Endothelial cell of umbilical vein (primary cell): ENCODE results near the gene ATP9B. TPM values are rescaled to one million over a fixed set of nuclear protein-coding genes. Genes with fewer than 3 reads are reported as not detected.
"Not testable (repeated sequence)": the region's sequence is repeated elsewhere in the genome, so short reads cannot be mapped to it uniquely, and the experiment has no call there.

ENCODE experiments used
- BruUV-seq: library from RNA; stranded (reverse); fragments of 400-500 nt; replicated peaks from 2 replicates; lab custom pipeline; 2021; lab: Mats Ljungman, UMichigan
- CTCF ChIA-PET: fragments of 300-600, 350-600 bp; sonication (Branson Sonifier 250); formaldehyde crosslinking; loops from one replicate; lab custom pipeline; 2021; ENCODE audit warnings: antibody characterized with exemption, inconsistent platforms; lab: Charles Lee
- POLR2A ChIA-PET: fragments of 300-600, 350-600 bp; sonication (Branson Sonifier 250); formaldehyde crosslinking; loops from one replicate; lab custom pipeline; 2021; ENCODE audit warnings: antibody characterized with exemption, inconsistent platforms; lab: Charles Lee
- DNase-seq: peaks from one replicate; pipeline ENCODE4 v3.0.0-alpha.2; 2011; ENCODE audit warnings: low read depth, low spot score
- FAIRE-seq: peaks from 2 replicates; lab custom pipeline; 2011; peaks lifted over from hg19 to GRCh38; lab: Jason Lieb, UNC
- H2AFZ ChIP-seq: 2 replicates; pipeline ENCODE4 v1.6.0; 2012; ENCODE audit warnings: low read depth, low read length, control low read depth, inconsistent platforms
- H3K27ac ChIP-seq: 2 replicates; pipeline ENCODE4 v1.5.1; 2011; ENCODE audit warnings: low read depth, mild to moderate bottlenecking, control low read depth, low read length, moderate library complexity; ENCODE audit not compliant: insufficient read depth
- H3K27me3 ChIP-seq, 2 experiments: 2 replicates each; pipeline versions ENCODE4 v1.6.0 to v1.6.1; 2011; ENCODE audit warnings: low read length in 2 of 2, mixed read lengths in 1 of 2; ENCODE audit not compliant: control insufficient read depth in 2 of 2, insufficient read depth in 2 of 2
- H3K36me3 ChIP-seq, 2 experiments: 2 replicates in 1 of 2; 3 replicates in 1 of 2; pipeline ENCODE4 v1.5.1; 2011; ENCODE audit warnings: low read length in 2 of 2, mild to moderate bottlenecking in 1 of 2, moderate library complexity in 1 of 2; ENCODE audit not compliant: control insufficient read depth in 2 of 2, insufficient read depth in 2 of 2; ENCODE audit errors: extremely low read depth in 1 of 2
- H3K4me1 ChIP-seq: 3 replicates; pipeline ENCODE4 v1.5.1; 2011; ENCODE audit warnings: mild to moderate bottlenecking, low read length; ENCODE audit not compliant: control insufficient read depth, insufficient read depth; ENCODE audit errors: extremely low read depth
- H3K4me2 ChIP-seq: 2 replicates; pipeline ENCODE4 v1.6.1; 2011; ENCODE audit warnings: low read length, control low read depth, mixed read lengths; ENCODE audit not compliant: insufficient read depth
- H3K4me3 ChIP-seq, 3 experiments: fragments of 200-600 bp in 1 of 3; sonication (generic), shearing (Covaris generic) in 1 of 3; replicated peaks in 1 of 3; 2 replicates each; pipeline ENCODE4 v1.5.1; 2011 to 2016; ENCODE audit warnings: control low read depth in 3 of 3, low read length in 3 of 3, mild to moderate bottlenecking in 2 of 3, inconsistent platforms in 1 of 3, low read depth in 1 of 3, moderate library complexity in 1 of 3; ENCODE audit not compliant: insufficient read depth in 1 of 3
- H3K79me2 ChIP-seq: 2 replicates; pipeline ENCODE4 v1.6.0; 2012; ENCODE audit warnings: low read length, inconsistent platforms; ENCODE audit not compliant: control insufficient read depth, insufficient read depth
- H3K9ac ChIP-seq: replicated peaks from 2 replicates; pipeline ENCODE3; 2011; ENCODE audit warnings: low read length, control low read depth; ENCODE audit not compliant: insufficient read depth; ENCODE audit errors: extremely low read depth
- H3K9me1 ChIP-seq: replicated peaks from 3 replicates; pipeline ENCODE4 v1.6.0; 2011; ENCODE audit warnings: mild to moderate bottlenecking, low read length; ENCODE audit not compliant: control insufficient read depth, insufficient read depth; ENCODE audit errors: extremely low read depth
- H3K9me3 ChIP-seq: replicated peaks from 2 replicates; pipeline ENCODE4 v1.5.1; 2012; ENCODE audit warnings: low read length, inconsistent platforms; ENCODE audit not compliant: control insufficient read depth, insufficient read depth
- H4K20me1 ChIP-seq: replicated peaks from 2 replicates; pipeline ENCODE3; 2011; ENCODE audit warnings: mild to moderate bottlenecking, low read length; ENCODE audit not compliant: control insufficient read depth, insufficient read depth; ENCODE audit errors: extremely low read depth
- CTCF ChIP-seq, 2 donors: IDR thresholded peaks; 1 replicate in 1 of 2; 2 replicates in 1 of 2; pipeline ENCODE4 v1.5.1; 2011; ENCODE audit warnings: low read length in 2 of 2, mild to moderate bottlenecking in 2 of 2, moderate library complexity in 2 of 2, control low read depth in 1 of 2, inconsistent platforms in 1 of 2, low read depth in 1 of 2; ENCODE audit not compliant: insufficient read depth in 1 of 2; ENCODE audit errors: extremely low read depth in 1 of 2
- EZH2 ChIP-seq: IDR thresholded peaks from 2 replicates; pipeline ENCODE4 v1.6.1; 2012; ENCODE audit warnings: borderline replicate concordance, low read depth, mild to moderate bottlenecking, moderate library complexity, low read length, inconsistent platforms; ENCODE audit not compliant: severe bottlenecking
- FOS ChIP-seq: IDR thresholded peaks from 2 replicates; pipeline ENCODE4 v1.6.1; 2011; ENCODE audit warnings: mild to moderate bottlenecking, low read length, moderate library complexity, borderline replicate concordance; ENCODE audit not compliant: insufficient read depth
- GATA2 ChIP-seq: IDR thresholded peaks from 2 replicates; pipeline ENCODE4 v1.7.0; 2011; ENCODE audit warnings: low read depth, mild to moderate bottlenecking, moderate library complexity, mixed read lengths, low read length; ENCODE audit not compliant: insufficient read length, insufficient read depth
- JUN ChIP-seq: IDR thresholded peaks from 2 replicates; pipeline ENCODE4 v1.6.1; 2011; ENCODE audit warnings: borderline replicate concordance, low read depth; ENCODE audit not compliant: insufficient read length, insufficient read depth
- MAX ChIP-seq: IDR thresholded peaks from 2 replicates; pipeline ENCODE4 v1.6.1; 2011; ENCODE audit not compliant: insufficient read depth, insufficient read length
- MYC ChIP-seq: IDR thresholded peaks from one replicate; pipeline ENCODE4 v1.6.1; 2011; ENCODE audit warnings: mild to moderate bottlenecking, low read depth, low read length
- POLR2A ChIP-seq: IDR thresholded peaks from 2 replicates; pipeline ENCODE4 v1.6.1; 2012; ENCODE audit warnings: low read depth, mild to moderate bottlenecking, control low read depth, low read length
- POLR2AphosphoS5 ChIP-seq: IDR thresholded peaks from 2 replicates; pipeline ENCODE4 v1.6.1; 2012; ENCODE audit warnings: low read depth, mild to moderate bottlenecking, control low read depth, low read length, moderate library complexity; ENCODE audit not compliant: insufficient read depth
- dilution Hi-C: fragments of 300-500 bp; cut with MboI; formaldehyde crosslinking; loops from one replicate; pipeline ENCODE4 v1.15.0; 2019; ENCODE audit warnings: low sequenced_read_pairs; ENCODE audit not compliant: extremely low pct_ligation_motif_present
- intact Hi-C: fragments of 100-400 bp; cut with micrococcal nuclease; formaldehyde crosslinking; loops from one replicate; pipeline ENCODE4 v1.10.0; 2022
- polyA plus RNA-seq, 4 experiments: library from polyadenylated mRNA; depleted of rRNA in 3 of 4; stranded (reverse) in 3 of 4; unstranded in 1 of 4; fragments of >200 nt; gene quantifications; 2 replicates each; pipeline versions ENCODE4 v1.2.1 to v1.2.3, GENCODE V29; 2011 to 2012; ENCODE audit warnings: missing spikeins in 1 of 4
- total RNA-seq: library from RNA; stranded (reverse); gene quantifications from 2 replicates; pipeline ENCODE4 v1.2.3, GENCODE V29; 2021

ATP9B gene
- total and polyA plus RNA-seq, 2 donors (not counting 3 experiments of a cell fraction or from before 2014, with no cell fraction given): 14.6 to 18.2 TPM

DNA sequence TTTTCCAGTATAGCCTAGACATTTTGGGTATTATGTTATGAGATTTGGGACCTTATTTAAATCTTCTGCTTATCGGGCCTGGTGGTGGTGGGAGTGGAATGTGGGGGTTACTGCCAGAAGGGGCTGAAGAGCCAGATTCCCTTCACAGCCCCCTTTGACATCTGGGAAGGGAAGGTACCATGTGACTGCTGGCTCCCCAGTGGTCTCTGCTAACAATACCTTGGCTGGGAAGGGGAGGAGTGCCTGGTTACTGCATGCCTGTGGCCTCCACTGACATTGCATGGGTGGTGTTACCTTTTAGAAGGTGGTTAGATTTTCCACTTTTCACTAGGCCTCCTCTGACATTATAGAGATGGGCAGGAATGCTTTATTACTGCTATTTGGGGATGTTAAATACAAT is 8.0 kb downstream of the ATP9B start:
- Histone ChIP-seq H3K27me3 (no peaks in the 10 kb centered on the region), H2AFZ (no peak overlapping the region), H3K9me3 (no peaks in the 10 kb centered on the region), H3K4me2 (no peak overlapping the region), H3K9me1 (no peaks in the 10 kb centered on the region), H3K9ac (no peak overlapping the region), H3K79me2 (peaks cover 37% of the 10 kb centered on the region), H4K20me1 (no peaks in the 10 kb centered on the region), H3K27ac (no peak overlapping the region), H3K36me3 (no peaks in the 10 kb centered on the region), H3K4me1 (no peaks in the 10 kb centered on the region), H3K4me3 (no peak overlapping the region)
- TF ChIP-seq POLR2A (no peak), POLR2AphosphoS5 (no peak), EZH2 (no peak), GATA2 (no peak), MAX (no peak), CTCF (IDR thresholded peaks at IDR 0.05; ENCODE audit: extremely low read depth in 1 of 2, insufficient read depth in 1 of 2, low read depth in 1 of 2, low read length in 2 of 2) (no peak), MYC (no peak), JUN (no peak), FOS (no peak)
- FAIRE-seq (no peak), DNase-seq (no peak)
- no TSS peak for BruUV-seq
- ChIA-PET POLR2A (no interaction called here), CTCF (no interaction called here)
- dilution Hi-C loops: no loop called here
- intact Hi-C loops: no loop called here

DNA sequence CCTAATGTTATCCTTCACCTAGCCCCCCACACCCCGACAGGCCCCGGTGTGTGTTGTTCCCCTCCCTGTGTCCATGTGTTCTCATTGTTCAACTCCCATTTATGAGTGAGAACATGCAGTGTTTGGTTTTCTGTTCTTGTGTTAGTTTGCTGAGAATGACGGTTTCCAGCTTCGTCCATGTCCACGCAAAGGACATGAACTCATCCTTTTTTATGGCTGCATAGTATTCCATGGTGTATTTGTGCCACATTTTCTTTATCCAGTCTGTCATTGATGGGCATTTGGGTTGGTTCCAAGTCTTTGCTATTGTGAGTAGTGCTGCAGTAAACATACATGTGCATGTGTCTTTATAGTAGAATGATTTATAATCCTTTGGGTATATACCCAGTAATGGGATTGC is 9.6 kb downstream of the ATP9B start:
- dilution Hi-C loops, FAIRE-seq: not testable (repeated sequence)

More for the DNA sequence above, 9.6 kb downstream of the ATP9B start:
- BruUV-seq, H4K20me1 ChIP-seq, H3K9me1 ChIP-seq, H3K4me1 ChIP-seq, H3K4me3 ChIP-seq, H2AFZ ChIP-seq, H3K9ac ChIP-seq, H3K4me2 ChIP-seq, intact Hi-C loops, H3K9me3 ChIP-seq, CTCF ChIA-PET, H3K27me3 ChIP-seq, DNase-seq, POLR2A ChIA-PET, H3K27ac ChIP-seq, H3K36me3 ChIP-seq: not testable (repeated sequence)
- peaks cover 38% of the 10 kb centered on the region for H3K79me2 ChIP-seq
